ENCODE results near the gene HIRIP3.

HIRIP3 gene

DNA sequence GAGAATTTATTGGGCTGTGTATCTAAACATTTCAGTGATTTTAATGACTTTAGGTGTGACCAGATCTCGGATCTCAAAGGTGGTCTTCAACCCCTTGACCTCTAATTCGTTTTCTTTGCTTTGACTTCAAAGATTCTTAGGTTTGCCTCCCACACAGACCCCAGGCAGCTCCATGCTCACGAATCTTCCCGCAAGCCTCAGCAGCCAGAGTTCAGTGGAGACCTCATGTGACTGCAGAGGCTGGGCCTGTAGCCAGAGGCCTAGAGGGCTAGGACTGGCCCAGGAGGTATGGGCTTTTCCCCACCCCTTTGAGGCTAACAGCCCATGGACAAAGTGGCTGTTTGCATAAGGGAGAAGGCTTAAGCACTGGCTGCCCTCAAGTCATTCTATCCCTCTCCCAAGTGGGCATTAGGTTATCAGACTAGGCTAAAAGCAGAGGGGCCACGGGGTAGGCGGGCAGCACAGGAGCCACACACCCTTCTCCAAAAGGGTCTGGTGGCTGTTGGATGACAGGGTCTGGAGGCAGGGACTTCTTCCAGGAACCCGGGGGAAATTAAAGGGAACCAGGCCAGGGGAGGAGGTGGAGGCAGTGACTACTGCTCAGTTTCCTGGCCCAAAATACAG lies 3.0 kb downstream of the HIRIP3 start:
- Histone ChIP-seq H3K79me2 (ENCODE audit: control insufficient read depth, low read length) (peaks cover 30% of the 10 kb centered on the region), H3F3A (ENCODE audit: control insufficient read depth, insufficient read depth) (peaks cover 14% of the 10 kb centered on the region), H3K27me3 (ENCODE audit: control insufficient read depth, low read length) (no peaks in the 10 kb centered on the region), H3K4me3 (ENCODE audit: low read length) (no peak overlapping the region), H3K4me1 (ENCODE audit: control insufficient read depth, low read length) (peaks cover 33% of the 10 kb centered on the region), H3K36me3 (ENCODE audit: control insufficient read depth, low read length) (peaks cover 88% of the 10 kb centered on the region), H3K4me2 (ENCODE audit: low read length) (no peak overlapping the region), H3K27ac (ENCODE audit: low read depth, low read length) (no peak overlapping the region), H3K9me3 (ENCODE audit: control insufficient read depth, insufficient read depth, low read length) (no peaks in the 10 kb centered on the region), H4K20me1 (ENCODE audit: control insufficient read depth, insufficient read depth, low read depth, low read length) (no peaks in the 10 kb centered on the region), H3K9me2 (replicated peaks; ENCODE audit: control insufficient read depth, low read length) (no peaks in the 10 kb centered on the region)
- TF ChIP-seq EZH2phosphoT487 (IDR thresholded peaks at IDR 0.05; ENCODE audit: borderline replicate concordance, low read length), result no peak
- TF ChIP-seq, protein P1, sequence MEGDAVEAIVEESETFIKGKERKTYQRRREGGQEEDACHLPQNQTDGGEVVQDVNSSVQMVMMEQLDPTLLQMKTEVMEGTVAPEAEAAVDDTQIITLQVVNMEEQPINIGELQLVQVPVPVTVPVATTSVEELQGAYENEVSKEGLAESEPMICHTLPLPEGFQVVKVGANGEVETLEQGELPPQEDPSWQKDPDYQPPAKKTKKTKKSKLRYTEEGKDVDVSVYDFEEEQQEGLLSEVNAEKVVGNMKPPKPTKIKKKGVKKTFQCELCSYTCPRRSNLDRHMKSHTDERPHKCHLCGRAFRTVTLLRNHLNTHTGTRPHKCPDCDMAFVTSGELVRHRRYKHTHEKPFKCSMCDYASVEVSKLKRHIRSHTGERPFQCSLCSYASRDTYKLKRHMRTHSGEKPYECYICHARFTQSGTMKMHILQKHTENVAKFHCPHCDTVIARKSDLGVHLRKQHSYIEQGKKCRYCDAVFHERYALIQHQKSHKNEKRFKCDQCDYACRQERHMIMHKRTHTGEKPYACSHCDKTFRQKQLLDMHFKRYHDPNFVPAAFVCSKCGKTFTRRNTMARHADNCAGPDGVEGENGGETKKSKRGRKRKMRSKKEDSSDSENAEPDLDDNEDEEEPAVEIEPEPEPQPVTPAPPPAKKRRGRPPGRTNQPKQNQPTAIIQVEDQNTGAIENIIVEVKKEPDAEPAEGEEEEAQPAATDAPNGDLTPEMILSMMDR (IDR thresholded peaks at IDR 0.05; ENCODE audit: low read depth, low read length, poor library complexity, severe bottlenecking), result no peak

DNA sequence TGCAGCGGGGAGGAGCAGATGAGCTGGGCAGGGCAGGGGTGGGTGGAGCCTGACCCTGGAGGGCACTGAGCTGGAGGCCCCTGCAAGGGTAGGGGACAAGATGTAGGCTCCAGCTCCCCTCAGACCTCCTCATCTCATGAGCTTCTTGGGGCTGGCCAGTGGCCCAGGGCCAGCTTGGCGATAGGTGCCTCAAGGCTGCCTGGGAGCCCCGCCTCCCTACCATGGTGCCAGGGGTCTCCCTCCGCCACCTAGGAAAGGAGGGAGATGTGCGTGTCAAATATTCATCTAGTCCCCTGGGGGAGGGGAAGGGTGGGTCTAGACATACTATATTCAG lies 3.9 kb downstream of the HIRIP3 start:
- Histone ChIP-seq H3K4me1 (ENCODE audit: control insufficient read depth, low read length) (peaks cover 25% of the 10 kb centered on the region), H4K20me1 (ENCODE audit: control insufficient read depth, insufficient read depth, low read depth, low read length) (no peaks in the 10 kb centered on the region), H3K9me2 (replicated peaks; ENCODE audit: control insufficient read depth, low read length) (no peaks in the 10 kb centered on the region), H3K27me3 (ENCODE audit: control insufficient read depth, low read length) (no peaks in the 10 kb centered on the region), H3K27ac (ENCODE audit: low read depth, low read length) (no peak overlapping the region), H3K4me3 (ENCODE audit: low read length) (no peak overlapping the region), H3K79me2 (ENCODE audit: control insufficient read depth, low read length) (peaks cover 21% of the 10 kb centered on the region), H3K36me3 (ENCODE audit: control insufficient read depth, low read length) (peaks cover 89% of the 10 kb centered on the region), H3F3A (ENCODE audit: control insufficient read depth, insufficient read depth) (peaks cover 14% of the 10 kb centered on the region), H3K4me2 (ENCODE audit: low read length) (no peak overlapping the region), H3K9me3 (ENCODE audit: control insufficient read depth, insufficient read depth, low read length) (no peaks in the 10 kb centered on the region)
- TF ChIP-seq EZH2phosphoT487 (IDR thresholded peaks at IDR 0.05; ENCODE audit: borderline replicate concordance, low read length), result no peak
- TF ChIP-seq, protein P1 (IDR thresholded peaks at IDR 0.05; ENCODE audit: low read depth, low read length, poor library complexity, severe bottlenecking), result no peak

DNA sequence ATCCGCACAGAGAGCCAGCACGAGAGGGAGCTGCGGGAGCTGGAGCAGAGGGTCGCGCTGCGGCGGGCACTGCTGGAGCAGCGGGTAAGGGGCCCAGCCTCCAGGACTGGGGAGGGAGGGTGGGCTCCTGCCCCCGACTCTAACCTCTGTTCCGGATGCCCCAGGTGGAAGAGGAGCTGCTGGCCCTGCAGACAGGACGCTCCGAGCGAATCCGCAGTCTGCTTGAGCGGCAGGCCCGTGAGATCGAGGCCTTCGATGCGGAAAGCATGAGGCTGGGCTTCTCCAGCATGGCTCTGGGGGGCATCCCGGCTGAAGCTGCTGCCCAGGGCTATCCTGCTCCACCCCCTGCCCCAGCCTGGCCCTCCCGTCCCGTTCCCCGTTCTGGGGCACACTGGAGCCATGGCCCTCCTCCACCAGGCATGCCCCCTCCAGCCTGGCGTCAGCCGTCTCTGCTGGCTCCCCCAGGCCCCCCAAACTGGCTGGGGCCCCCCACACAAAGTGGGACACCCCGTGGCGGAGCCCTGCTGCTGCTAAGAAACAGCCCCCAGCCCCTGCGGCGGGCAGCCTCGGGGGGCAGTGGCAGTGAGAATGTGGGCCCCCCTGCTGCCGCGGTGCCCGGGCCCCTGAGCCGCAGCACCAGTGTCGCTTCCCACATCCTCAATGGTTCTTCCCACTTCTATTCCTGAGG lies 4.4 kb downstream of the HIRIP3 start:
- H3F3A ChIP-seq (ENCODE audit: control insufficient read depth, insufficient read depth), result peaks cover 14% of the 10 kb centered on the region
- H3K4me2 ChIP-seq (ENCODE audit: low read length), result no peak overlapping the region
- no peak overlapping the region for H3K4me3 ChIP-seq (ENCODE audit: low read length)
- peaks cover 91% of the 10 kb centered on the region for H3K36me3 ChIP-seq (ENCODE audit: control insufficient read depth, low read length)
- peaks cover 16% of the 10 kb centered on the region for H3K79me2 ChIP-seq (ENCODE audit: control insufficient read depth, low read length)
- no peak for TF ChIP-seq EZH2phosphoT487 (IDR thresholded peaks at IDR 0.05; ENCODE audit: borderline replicate concordance, low read length)
- TF ChIP-seq, protein P1 (IDR thresholded peaks at IDR 0.05; ENCODE audit: low read depth, low read length, poor library complexity, severe bottlenecking), result no peak
- no peaks in the 10 kb centered on the region for H3K9me3 ChIP-seq (ENCODE audit: control insufficient read depth, insufficient read depth, low read length)
- no peaks in the 10 kb centered on the region for H3K27me3 ChIP-seq (ENCODE audit: control insufficient read depth, low read length)
- no peaks in the 10 kb centered on the region for H3K9me2 ChIP-seq (replicated peaks; ENCODE audit: control insufficient read depth, low read length)
- no peak overlapping the region for H3K27ac ChIP-seq (ENCODE audit: low read depth, low read length)
- peaks cover 25% of the 10 kb centered on the region for H3K4me1 ChIP-seq (ENCODE audit: control insufficient read depth, low read length)
- H4K20me1 ChIP-seq (ENCODE audit: control insufficient read depth, insufficient read depth, low read depth, low read length), result no peaks in the 10 kb centered on the region

All from DOHH2 (cell line).